MM.1S (cell line): Measurements from ENCODE around the gene ACACB.

Experiments
- CTCF ChIP-seq: fragments of 300-600 bp; sonication (generic); IDR thresholded peaks from 2 replicates; pipeline ENCODE4 v1.5.1; 2016; ENCODE audit warnings: antibody characterized with exemption, low read length, mixed read lengths
- EZH2phosphoT487 ChIP-seq: fragments of 300-600 bp; sonication (generic); IDR thresholded peaks from 2 replicates; pipeline ENCODE4 v1.6.1; 2018; ENCODE audit warnings: antibody characterized with exemption, low read length

- TF ChIP-seq CTCF (no peak), EZH2phosphoT487 (no peak)
These were observed 144.7 kb downstream of the ACACB start for GRCh38 chr12:109261087-109261486.
